Sigmoid colon (tissue), 3 donors: ENCODE measurements around the gene SELE.
"Not testable (repeated sequence)": the region's sequence is repeated elsewhere in the genome, so short reads cannot be mapped to it uniquely, and the experiment has no call there.

Source experiments
- POLR2A ChIP-seq, 2 donors: fragments of 450-650 bp; IDR thresholded peaks; one replicate each; pipeline ENCODE4 v1.6.1; 2016; ENCODE audit warnings: antibody characterized with exemption in 2 of 2, mild to moderate bottlenecking in 2 of 2, moderate library complexity in 2 of 2
- TF ChIP-seq, protein P1 (sequence below), 4 experiments: fragments of 450-650 bp in 3 of 4; fragments of 200-600 bp in 1 of 4; IDR thresholded peaks; one replicate each; pipeline ENCODE4 v1.5.1; 2016 to 2019; ENCODE audit warnings: antibody characterized with exemption in 4 of 4, mild to moderate bottlenecking in 3 of 4, moderate library complexity in 2 of 4

DNA sequence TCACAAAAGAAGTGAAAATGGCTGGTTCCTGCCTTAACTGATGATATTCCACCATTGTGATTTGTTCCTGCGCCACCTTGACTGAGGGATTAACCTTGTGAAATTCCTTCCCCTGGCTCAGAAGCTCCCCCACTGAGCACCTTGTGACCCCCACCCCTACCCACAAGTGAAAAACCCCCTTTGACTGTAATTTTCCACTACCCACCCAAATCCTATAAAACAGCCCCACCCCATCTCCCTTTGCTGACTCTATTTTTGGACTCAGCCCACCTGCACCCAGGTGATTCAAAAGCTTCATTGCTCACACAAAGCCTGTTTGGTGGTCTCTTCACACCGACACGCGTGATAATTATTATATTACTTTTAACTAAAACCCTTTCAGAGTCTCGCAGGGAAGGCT, 45.5 kb downstream of the SELE start:
- TF ChIP-seq, protein P1, sequence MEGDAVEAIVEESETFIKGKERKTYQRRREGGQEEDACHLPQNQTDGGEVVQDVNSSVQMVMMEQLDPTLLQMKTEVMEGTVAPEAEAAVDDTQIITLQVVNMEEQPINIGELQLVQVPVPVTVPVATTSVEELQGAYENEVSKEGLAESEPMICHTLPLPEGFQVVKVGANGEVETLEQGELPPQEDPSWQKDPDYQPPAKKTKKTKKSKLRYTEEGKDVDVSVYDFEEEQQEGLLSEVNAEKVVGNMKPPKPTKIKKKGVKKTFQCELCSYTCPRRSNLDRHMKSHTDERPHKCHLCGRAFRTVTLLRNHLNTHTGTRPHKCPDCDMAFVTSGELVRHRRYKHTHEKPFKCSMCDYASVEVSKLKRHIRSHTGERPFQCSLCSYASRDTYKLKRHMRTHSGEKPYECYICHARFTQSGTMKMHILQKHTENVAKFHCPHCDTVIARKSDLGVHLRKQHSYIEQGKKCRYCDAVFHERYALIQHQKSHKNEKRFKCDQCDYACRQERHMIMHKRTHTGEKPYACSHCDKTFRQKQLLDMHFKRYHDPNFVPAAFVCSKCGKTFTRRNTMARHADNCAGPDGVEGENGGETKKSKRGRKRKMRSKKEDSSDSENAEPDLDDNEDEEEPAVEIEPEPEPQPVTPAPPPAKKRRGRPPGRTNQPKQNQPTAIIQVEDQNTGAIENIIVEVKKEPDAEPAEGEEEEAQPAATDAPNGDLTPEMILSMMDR (IDR thresholded peaks at IDR 0.05), result not testable (repeated sequence)
- not testable (repeated sequence) for TF ChIP-seq POLR2A (IDR thresholded peaks at IDR 0.05)
